Measurements from ENCODE around the gene BSCL2. TPM values are rescaled to one million over a fixed set of nuclear protein-coding genes. Genes with fewer than 3 reads are reported as not detected.

Gene BSCL2
- total and polyA plus RNA-seq, 8 donors: 30.3 to 151 (median 53.6) TPM

- Histone ChIP-seq H3K27me3 (no peaks in the 10 kb centered on the region), H3K9me3 (no peaks in the 10 kb centered on the region), H3K4me3 (peak overlapping the region; percentile 82 to 98 (median 92)), H3K27ac (peak overlapping the region in 2 of 4 donors; percentile 81 to 87), H3K4me1 (peaks cover 6 to 13% (median 8%) of the 10 kb centered on the region in 3 donors), H3K36me3 (peaks cover 0 to 14% (median 3%) of the 10 kb centered on the region in 3 donors)
- DNase-seq (no peak), ATAC-seq (no peak), FAIRE-seq (no peak)
- WGBS, 2 donors: 6 to 9% methylated on average over 11 of the region's 11 CpGs
- intact Hi-C loops (cut with DNase I): no loop called here
- TF ChIP-seq, protein P1, sequence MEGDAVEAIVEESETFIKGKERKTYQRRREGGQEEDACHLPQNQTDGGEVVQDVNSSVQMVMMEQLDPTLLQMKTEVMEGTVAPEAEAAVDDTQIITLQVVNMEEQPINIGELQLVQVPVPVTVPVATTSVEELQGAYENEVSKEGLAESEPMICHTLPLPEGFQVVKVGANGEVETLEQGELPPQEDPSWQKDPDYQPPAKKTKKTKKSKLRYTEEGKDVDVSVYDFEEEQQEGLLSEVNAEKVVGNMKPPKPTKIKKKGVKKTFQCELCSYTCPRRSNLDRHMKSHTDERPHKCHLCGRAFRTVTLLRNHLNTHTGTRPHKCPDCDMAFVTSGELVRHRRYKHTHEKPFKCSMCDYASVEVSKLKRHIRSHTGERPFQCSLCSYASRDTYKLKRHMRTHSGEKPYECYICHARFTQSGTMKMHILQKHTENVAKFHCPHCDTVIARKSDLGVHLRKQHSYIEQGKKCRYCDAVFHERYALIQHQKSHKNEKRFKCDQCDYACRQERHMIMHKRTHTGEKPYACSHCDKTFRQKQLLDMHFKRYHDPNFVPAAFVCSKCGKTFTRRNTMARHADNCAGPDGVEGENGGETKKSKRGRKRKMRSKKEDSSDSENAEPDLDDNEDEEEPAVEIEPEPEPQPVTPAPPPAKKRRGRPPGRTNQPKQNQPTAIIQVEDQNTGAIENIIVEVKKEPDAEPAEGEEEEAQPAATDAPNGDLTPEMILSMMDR (IDR thresholded peaks at IDR 0.05): no peak
Measured at GRCh38 chr11:62645671-62645945, 61.6 kb downstream of the BSCL2 start.

GRCh38 chr11:62644220-62644619 lies 63.0 kb downstream of the BSCL2 start:
- Histone ChIP-seq H3K27me3 (no peaks in the 10 kb centered on the region), H3K4me3 (no peak overlapping the region), H3K27ac (no peak overlapping the region), H3K9me3 (no peaks in the 10 kb centered on the region), H3K4me1 (peaks cover 6 to 13% (median 8%) of the 10 kb centered on the region in 3 donors), H3K36me3 (peaks cover 0 to 8% (median under 1%) of the 10 kb centered on the region in 3 donors)
- intact Hi-C loops (cut with DNase I): no loop called here
- no peak for ATAC-seq
- no peak for DNase-seq
- WGBS, 2 donors: 83 to 89% methylated on average over 8 of the region's 8 CpGs
- FAIRE-seq: no peak
- TF ChIP-seq, protein P1 (IDR thresholded peaks at IDR 0.05): no peak

Other genes with a start within 250 kb of the BSCL2 start
- gene AHNAK, start 160.6 kb downstream of the BSCL2 start, total RNA-seq: 100 to 1,000 TPM in 1 of 6 donors, 10 to 100 TPM in 5; 53.2 to 163 (median 77.2) TPM
- 10 to 100 TPM; 18.7 to 32.5 TPM for gene AHNAK, start 160.6 kb downstream of the BSCL2 start, polyA plus RNA-seq
- 1,000 to 10,000 TPM in 4 of 6 donors, 100 to 1,000 TPM in 2; 723 to 1,171 (median 1,053) TPM for gene EEF1G, start 133.5 kb downstream of the BSCL2 start, total RNA-seq
- 100 to 1,000 TPM; 630 to 745 TPM for gene EEF1G, start 133.5 kb downstream of the BSCL2 start, polyA plus RNA-seq
- gene TUT1, start 115.9 kb downstream of the BSCL2 start, total RNA-seq: 10 to 100 TPM; 12.0 to 20.3 (median 14.6) TPM
- gene TUT1, start 115.9 kb downstream of the BSCL2 start, polyA plus RNA-seq: 10 to 100 TPM; 24.6 to 33.4 TPM
- gene MTA2, start 105.6 kb downstream of the BSCL2 start, total RNA-seq: 10 to 100 TPM; 14.7 to 35.6 (median 23.0) TPM
- 10 to 100 TPM; 28.7 to 42.3 TPM for gene MTA2, start 105.6 kb downstream of the BSCL2 start, polyA plus RNA-seq
- 10 to 100 TPM; 22.0 to 34.1 (median 23.4) TPM for gene EML3, start 94.6 kb downstream of the BSCL2 start, total RNA-seq
- 10 to 100 TPM; 70.7 to 86.4 TPM for gene EML3, start 94.6 kb downstream of the BSCL2 start, polyA plus RNA-seq
- gene ROM1, start 94.2 kb downstream of the BSCL2 start, total RNA-seq: 1 to 10 TPM in 4 of 6 donors, under 1 TPM in 2; 0.65 to 2.8 (median 1.6) TPM
- gene ROM1, start 94.2 kb downstream of the BSCL2 start, polyA plus RNA-seq: 1 to 10 TPM; 5.1 to 5.6 TPM
- gene B3GAT3, start 85.4 kb downstream of the BSCL2 start, total RNA-seq: 10 to 100 TPM; 13.2 to 24.1 (median 17.1) TPM
- gene B3GAT3, start 85.4 kb downstream of the BSCL2 start, polyA plus RNA-seq: 10 to 100 TPM; 45.7 to 50.8 TPM
- gene GANAB, start 60.8 kb downstream of the BSCL2 start, total RNA-seq: 100 to 1,000 TPM; 106 to 210 (median 152) TPM
- 10 to 100 TPM; 88.1 to 93.1 TPM for gene GANAB, start 60.8 kb downstream of the BSCL2 start, polyA plus RNA-seq
- 10 to 100 TPM in 3 of 6 donors, 1 to 10 TPM in 3; 5.8 to 12.9 (median 9.5) TPM for gene INTS5, start 54.1 kb downstream of the BSCL2 start, total RNA-seq
- gene INTS5, start 54.1 kb downstream of the BSCL2 start, polyA plus RNA-seq: 1 to 10 TPM; 4.5 to 4.6 TPM
- 10 to 100 TPM; 13.2 to 21.3 (median 16.9) TPM for gene C11orf98, start 42.2 kb downstream of the BSCL2 start, total RNA-seq
- 10 to 100 TPM; 56.3 to 70.8 TPM for gene C11orf98, start 42.2 kb downstream of the BSCL2 start, polyA plus RNA-seq
- gene CSKMT, start 42.1 kb downstream of the BSCL2 start, total RNA-seq: 10 to 100 TPM in 1 of 6 donors, 1 to 10 TPM in 5; 4.0 to 11.0 (median 7.3) TPM
- gene CSKMT, start 42.1 kb downstream of the BSCL2 start, polyA plus RNA-seq: 10 to 100 TPM; 19.6 to 25.4 TPM
- gene UQCC3, start 35.8 kb downstream of the BSCL2 start, total RNA-seq: 1 to 10 TPM; 3.2 to 4.9 (median 3.6) TPM
- 10 to 100 TPM; 14.1 to 17.3 TPM for gene UQCC3, start 35.8 kb downstream of the BSCL2 start, polyA plus RNA-seq
- gene LBHD1, start 35.2 kb downstream of the BSCL2 start, total RNA-seq: 1 to 10 TPM; 1.4 to 4.0 (median 2.8) TPM
- gene LBHD1, start 35.2 kb downstream of the BSCL2 start, polyA plus RNA-seq: 10 to 100 TPM in 1 of 2 donors, 1 to 10 TPM in 1; 7.1 to 21.7 TPM
- gene UBXN1, start 28.4 kb downstream of the BSCL2 start, total RNA-seq: 10 to 100 TPM; 37.7 to 67.7 (median 51.9) TPM
- 100 to 1,000 TPM in 1 of 2 donors, 10 to 100 TPM in 1; 86.0 to 104 TPM for gene UBXN1, start 28.4 kb downstream of the BSCL2 start, polyA plus RNA-seq
- 1 to 10 TPM in 2 of 6 donors, under 1 TPM in 4; 0.16 to 1.6 (median 0.53) TPM for gene LRRN4CL, start 17.9 kb downstream of the BSCL2 start, total RNA-seq
- under 1 TPM; 0.23 to 0.76 TPM for gene LRRN4CL, start 17.9 kb downstream of the BSCL2 start, polyA plus RNA-seq
- under 1 TPM in 2 of 6 donors, not detected in 4; 0.19 to 0.37 TPM for gene GNG3, start 252 bp upstream of the BSCL2 start, total RNA-seq
- gene GNG3, start 252 bp upstream of the BSCL2 start, polyA plus RNA-seq: under 1 TPM in 1 of 2 donors, not detected in 1; 0.26 TPM
- gene HNRNPUL2, start 20.0 kb upstream of the BSCL2 start, total RNA-seq: 10 to 100 TPM; 17.5 to 26.2 (median 18.0) TPM
- 10 to 100 TPM; 19.1 to 25.9 TPM for gene HNRNPUL2, start 20.0 kb upstream of the BSCL2 start, polyA plus RNA-seq
- 10 to 100 TPM in 4 of 6 donors, 1 to 10 TPM in 2; 7.6 to 17.8 (median 10.5) TPM for gene TTC9C, start 21.1 kb upstream of the BSCL2 start, total RNA-seq
- 10 to 100 TPM; 16.7 to 20.3 TPM for gene TTC9C, start 21.1 kb upstream of the BSCL2 start, polyA plus RNA-seq
- gene ZBTB3, start 46.7 kb upstream of the BSCL2 start, total RNA-seq: 1 to 10 TPM; 3.7 to 9.8 (median 5.4) TPM
- 1 to 10 TPM; 2.0 to 2.4 TPM for gene ZBTB3, start 46.7 kb upstream of the BSCL2 start, polyA plus RNA-seq
- 10 to 100 TPM; 15.1 to 32.0 (median 22.6) TPM for gene POLR2G, start 54.2 kb upstream of the BSCL2 start, total RNA-seq
- gene POLR2G, start 54.2 kb upstream of the BSCL2 start, polyA plus RNA-seq: 10 to 100 TPM; 36.4 to 67.1 TPM
- 10 to 100 TPM in 4 of 6 donors, 1 to 10 TPM in 2; 9.3 to 18.6 (median 11.7) TPM for gene TAF6L, start 64.0 kb upstream of the BSCL2 start, total RNA-seq
- gene TAF6L, start 64.0 kb upstream of the BSCL2 start, polyA plus RNA-seq: 10 to 100 TPM; 37.2 to 53.5 TPM
- gene TMEM179B, start 80.0 kb upstream of the BSCL2 start, total RNA-seq: 10 to 100 TPM; 14.8 to 26.2 (median 19.1) TPM
- 10 to 100 TPM; 27.1 to 59.6 TPM for gene TMEM179B, start 80.0 kb upstream of the BSCL2 start, polyA plus RNA-seq
- 1 to 10 TPM; 5.0 to 9.1 (median 6.9) TPM for gene TMEM223, start 84.6 kb upstream of the BSCL2 start, total RNA-seq
- gene TMEM223, start 84.6 kb upstream of the BSCL2 start, polyA plus RNA-seq: 10 to 100 TPM; 16.3 to 16.6 TPM
- 10 to 100 TPM; 20.9 to 60.9 (median 30.8) TPM for gene NXF1, start 98.0 kb upstream of the BSCL2 start, total RNA-seq
- 100 to 1,000 TPM; 150 to 294 TPM for gene NXF1, start 98.0 kb upstream of the BSCL2 start, polyA plus RNA-seq
- gene STX5, start 124.6 kb upstream of the BSCL2 start, total RNA-seq: 10 to 100 TPM; 22.8 to 31.2 (median 26.9) TPM
- 10 to 100 TPM; 18.6 to 27.9 TPM for gene STX5, start 124.6 kb upstream of the BSCL2 start, polyA plus RNA-seq
- gene TEX54, start 125.4 kb upstream of the BSCL2 start, total RNA-seq: not detected
- under 1 TPM in 1 of 2 donors, not detected in 1; 0.65 TPM for gene TEX54, start 125.4 kb upstream of the BSCL2 start, polyA plus RNA-seq
- 10 to 100 TPM; 18.4 to 35.1 (median 27.1) TPM for gene WDR74, start 132.2 kb upstream of the BSCL2 start, total RNA-seq
- gene WDR74, start 132.2 kb upstream of the BSCL2 start, polyA plus RNA-seq: 10 to 100 TPM; 47.6 to 59.5 TPM
- gene SLC3A2, start 173.5 kb upstream of the BSCL2 start, total RNA-seq: 100 to 1,000 TPM in 1 of 6 donors, 10 to 100 TPM in 5; 68.8 to 331 (median 75.1) TPM
- 100 to 1,000 TPM in 1 of 2 donors, 10 to 100 TPM in 1; 66.9 to 116 TPM for gene SLC3A2, start 173.5 kb upstream of the BSCL2 start, polyA plus RNA-seq
- gene CHRM1, start 213.9 kb upstream of the BSCL2 start, total RNA-seq: under 1 TPM in 5 of 6 donors, not detected in 1; 0.06 to 0.15 (median 0.09) TPM
- under 1 TPM; 0.14 to 0.19 TPM for gene CHRM1, start 213.9 kb upstream of the BSCL2 start, polyA plus RNA-seq